ENCODE results near the gene AMPD3.

AMPD3 gene

GRCh38 chr11:10522921-10523320 lies 67.9 kb downstream of the AMPD3 start:
- H3K4me1 ChIP-seq (ENCODE audit: control insufficient read depth, insufficient read depth, low read length, poor library complexity, severe bottlenecking), result peaks cover 6% of the 10 kb centered on the region
- H3K4me3 ChIP-seq (ENCODE audit: extremely low read depth, insufficient read depth, low read length, poor library complexity, severe bottlenecking), result no peak overlapping the region
- H3K27ac ChIP-seq (ENCODE audit: low read depth, low read length, severe bottlenecking), result no peak overlapping the region
- WGBS, 2 experiments (ENCODE audit: insufficient coverage in 2 of 2), result 97 to 100% methylated on average over 2 of the region's 2 CpGs
- H3K9me3 ChIP-seq (ENCODE audit: control insufficient read depth, low read length), result no peaks in the 10 kb centered on the region
- H3K36me3 ChIP-seq (ENCODE audit: control insufficient read depth, insufficient read depth, low read length), result peaks cover 55% of the 10 kb centered on the region

DNA sequence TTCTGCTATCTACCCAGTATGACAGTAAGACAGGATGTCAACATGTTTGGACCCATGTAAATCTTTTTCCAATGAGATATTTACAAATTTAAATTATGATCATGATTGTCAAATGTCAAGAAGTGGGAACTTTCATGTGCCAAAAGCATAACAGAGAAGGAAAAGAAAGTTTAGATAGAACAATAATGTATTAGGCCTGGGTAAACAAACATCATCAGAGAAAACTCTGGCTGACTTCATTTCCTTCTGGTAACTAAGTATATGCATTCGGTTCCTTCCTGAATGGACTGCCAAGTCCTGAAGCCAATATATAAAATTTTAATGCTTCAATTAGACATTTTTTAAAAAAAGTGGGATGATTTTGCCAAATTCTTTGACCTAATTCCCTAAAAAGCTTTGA lies 69.4 kb downstream of the AMPD3 start:
- WGBS, 2 experiments (ENCODE audit: insufficient coverage in 2 of 2), result no CpG with 5 or more reads among the region's 1 CpG
- Histone ChIP-seq H3K4me1 (ENCODE audit: control insufficient read depth, insufficient read depth, low read length, poor library complexity, severe bottlenecking) (peaks cover 6% of the 10 kb centered on the region), H3K4me3 (ENCODE audit: extremely low read depth, insufficient read depth, low read length, poor library complexity, severe bottlenecking) (no peak overlapping the region), H3K9me3 (ENCODE audit: control insufficient read depth, low read length) (no peaks in the 10 kb centered on the region), H3K27ac (ENCODE audit: low read depth, low read length, severe bottlenecking) (no peak overlapping the region), H3K36me3 (ENCODE audit: control insufficient read depth, insufficient read depth, low read length) (peaks cover 58% of the 10 kb centered on the region)

GRCh38 chr11:10526974-10527918 lies 72.2 kb downstream of the AMPD3 start:
- Histone ChIP-seq H3K27ac (ENCODE audit: low read depth, low read length, severe bottlenecking) (no peak overlapping the region), H3K4me1 (ENCODE audit: control insufficient read depth, insufficient read depth, low read length, poor library complexity, severe bottlenecking) (peaks cover 11% of the 10 kb centered on the region), H3K4me3 (ENCODE audit: extremely low read depth, insufficient read depth, low read length, poor library complexity, severe bottlenecking) (no peak overlapping the region), H3K9me3 (ENCODE audit: control insufficient read depth, low read length) (no peaks in the 10 kb centered on the region), H3K36me3 (ENCODE audit: control insufficient read depth, insufficient read depth, low read length) (peaks cover 62% of the 10 kb centered on the region)
- 94% methylated on average over 5 to 6 of the region's 6 CpGs for WGBS, 2 experiments (ENCODE audit: insufficient coverage in 2 of 2)

DNA sequence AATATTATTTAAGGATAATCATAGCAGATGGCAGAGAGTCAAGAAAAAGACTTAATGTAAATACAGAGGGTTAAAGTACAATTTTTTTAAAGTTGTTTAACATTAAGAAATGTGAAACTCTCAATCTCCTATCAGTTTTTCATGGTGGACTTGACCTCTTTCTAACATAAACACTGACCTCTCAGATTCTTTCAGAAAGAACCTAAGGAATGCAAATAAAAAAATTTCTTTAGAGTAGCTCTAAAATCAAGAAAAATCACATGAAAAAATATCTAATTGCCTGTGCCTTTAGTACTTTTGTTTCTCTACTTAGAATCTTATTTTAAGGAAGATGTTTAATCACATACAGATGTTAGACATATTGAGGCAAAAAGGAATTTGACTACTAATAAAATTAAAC lies 73.1 kb downstream of the AMPD3 start:
- Histone ChIP-seq H3K27ac (ENCODE audit: low read depth, low read length, severe bottlenecking) (no peak overlapping the region), H3K4me1 (ENCODE audit: control insufficient read depth, insufficient read depth, low read length, poor library complexity, severe bottlenecking) (peaks cover 11% of the 10 kb centered on the region), H3K36me3 (ENCODE audit: control insufficient read depth, insufficient read depth, low read length) (peaks cover 64% of the 10 kb centered on the region), H3K9me3 (ENCODE audit: control insufficient read depth, low read length) (no peaks in the 10 kb centered on the region), H3K4me3 (ENCODE audit: extremely low read depth, insufficient read depth, low read length, poor library complexity, severe bottlenecking) (no peak overlapping the region)

- H3K4me1 ChIP-seq (ENCODE audit: control insufficient read depth, insufficient read depth, low read length, poor library complexity, severe bottlenecking), result peaks cover 11% of the 10 kb centered on the region
- peaks cover 55% of the 10 kb centered on the region for H3K36me3 ChIP-seq (ENCODE audit: control insufficient read depth, insufficient read depth, low read length)
- H3K4me3 ChIP-seq (ENCODE audit: extremely low read depth, insufficient read depth, low read length, poor library complexity, severe bottlenecking), result no peak overlapping the region
- no peak overlapping the region for H3K27ac ChIP-seq (ENCODE audit: low read depth, low read length, severe bottlenecking)
- no peaks in the 10 kb centered on the region for H3K9me3 ChIP-seq (ENCODE audit: control insufficient read depth, low read length)
- WGBS, 2 experiments (ENCODE audit: insufficient coverage in 2 of 2), result 96 to 100% methylated on average over 2 of the region's 2 CpGs
Measured at GRCh38 chr11:10529279-10529678, 74.2 kb downstream of the AMPD3 start.

GRCh38 chr11:10532526-10532925 lies 77.5 kb downstream of the AMPD3 start:
- Histone ChIP-seq H3K4me1 (ENCODE audit: control insufficient read depth, insufficient read depth, low read length, poor library complexity, severe bottlenecking) (peaks cover 5% of the 10 kb centered on the region), H3K36me3 (ENCODE audit: control insufficient read depth, insufficient read depth, low read length) (peaks cover 30% of the 10 kb centered on the region), H3K27ac (ENCODE audit: low read depth, low read length, severe bottlenecking) (no peak overlapping the region), H3K9me3 (ENCODE audit: control insufficient read depth, low read length) (no peaks in the 10 kb centered on the region), H3K4me3 (ENCODE audit: extremely low read depth, insufficient read depth, low read length, poor library complexity, severe bottlenecking) (no peak overlapping the region)
- WGBS, 2 experiments (ENCODE audit: insufficient coverage in 2 of 2), result 100% methylated on average over 1 of the region's 2 CpGs; no CpG with 5 or more reads in 1 of the 2 experiments

DNA sequence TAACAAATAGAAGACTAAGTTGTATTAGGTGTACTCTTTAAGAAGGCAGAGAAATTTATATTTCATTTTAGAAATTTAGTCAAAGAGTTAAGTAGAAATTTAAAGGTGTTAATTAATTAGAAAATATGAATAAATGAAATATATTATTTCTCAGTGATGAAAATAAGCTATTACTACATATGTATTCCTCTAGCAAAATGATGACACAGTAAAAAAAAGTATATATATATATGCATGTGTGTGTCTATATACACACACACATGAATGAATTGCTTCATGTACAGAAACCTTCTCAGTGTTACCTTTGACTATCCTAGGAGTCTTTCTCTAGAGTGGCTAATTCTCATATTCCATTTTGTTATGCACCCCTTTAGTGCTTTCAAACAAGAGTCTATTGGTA lies 78.3 kb downstream of the AMPD3 start:
- no peak overlapping the region for H3K27ac ChIP-seq (ENCODE audit: low read depth, low read length, severe bottlenecking)
- H3K9me3 ChIP-seq (ENCODE audit: control insufficient read depth, low read length), result no peaks in the 10 kb centered on the region
- peaks cover 27% of the 10 kb centered on the region for H3K36me3 ChIP-seq (ENCODE audit: control insufficient read depth, insufficient read depth, low read length)
- H3K4me3 ChIP-seq (ENCODE audit: extremely low read depth, insufficient read depth, low read length, poor library complexity, severe bottlenecking), result no peak overlapping the region
- peaks cover 4% of the 10 kb centered on the region for H3K4me1 ChIP-seq (ENCODE audit: control insufficient read depth, insufficient read depth, low read length, poor library complexity, severe bottlenecking)

- Histone ChIP-seq H3K36me3 (ENCODE audit: control insufficient read depth, insufficient read depth, low read length) (peaks cover 23% of the 10 kb centered on the region), H3K4me1 (ENCODE audit: control insufficient read depth, insufficient read depth, low read length, poor library complexity, severe bottlenecking) (peaks cover 4% of the 10 kb centered on the region), H3K4me3 (ENCODE audit: extremely low read depth, insufficient read depth, low read length, poor library complexity, severe bottlenecking) (no peak overlapping the region), H3K27ac (ENCODE audit: low read depth, low read length, severe bottlenecking) (no peak overlapping the region), H3K9me3 (ENCODE audit: control insufficient read depth, low read length) (no peaks in the 10 kb centered on the region)
- 86% methylated on average over 1 of the region's 2 CpGs; no CpG with 5 or more reads in 1 of the 2 experiments for WGBS, 2 experiments (ENCODE audit: insufficient coverage in 2 of 2)
Measured at GRCh38 chr11:10534316-10534715, 79.3 kb downstream of the AMPD3 start.

DNA sequence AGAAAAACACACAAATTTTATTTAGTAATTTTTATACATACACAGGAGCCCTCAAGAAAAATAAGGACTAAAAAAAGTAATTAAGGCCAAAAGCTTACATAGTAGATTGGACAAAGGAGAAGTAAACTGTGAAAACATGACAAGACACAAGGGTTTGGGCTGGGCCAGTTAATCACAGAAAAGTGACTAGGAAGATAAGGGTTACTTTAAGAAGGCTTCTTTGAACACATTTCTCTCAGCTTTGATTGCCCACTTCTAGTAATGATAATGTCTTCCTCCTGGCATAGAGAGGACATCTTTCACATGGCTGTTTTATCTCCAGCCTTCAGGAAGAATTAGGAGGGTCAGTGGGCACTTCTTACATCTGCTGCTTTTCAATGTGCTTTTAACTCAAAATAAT lies 82.5 kb downstream of the AMPD3 start:
- Histone ChIP-seq H3K9me3 (ENCODE audit: control insufficient read depth, low read length) (no peaks in the 10 kb centered on the region), H3K4me1 (ENCODE audit: control insufficient read depth, insufficient read depth, low read length, poor library complexity, severe bottlenecking) (no peaks in the 10 kb centered on the region), H3K27ac (ENCODE audit: low read depth, low read length, severe bottlenecking) (no peak overlapping the region), H3K36me3 (ENCODE audit: control insufficient read depth, insufficient read depth, low read length) (peaks cover 4% of the 10 kb centered on the region), H3K4me3 (ENCODE audit: extremely low read depth, insufficient read depth, low read length, poor library complexity, severe bottlenecking) (no peak overlapping the region)

GRCh38 chr11:10538924-10539323 lies 83.9 kb downstream of the AMPD3 start:
- Histone ChIP-seq H3K9me3 (ENCODE audit: control insufficient read depth, low read length) (no peaks in the 10 kb centered on the region), H3K27ac (ENCODE audit: low read depth, low read length, severe bottlenecking) (no peak overlapping the region), H3K4me3 (ENCODE audit: extremely low read depth, insufficient read depth, low read length, poor library complexity, severe bottlenecking) (no peak overlapping the region), H3K4me1 (ENCODE audit: control insufficient read depth, insufficient read depth, low read length, poor library complexity, severe bottlenecking) (no peaks in the 10 kb centered on the region), H3K36me3 (ENCODE audit: control insufficient read depth, insufficient read depth, low read length) (no peaks in the 10 kb centered on the region)
- WGBS, 2 experiments (ENCODE audit: insufficient coverage in 2 of 2), result no CpG with 5 or more reads among the region's 1 CpG

- H3K4me3 ChIP-seq (ENCODE audit: extremely low read depth, insufficient read depth, low read length, poor library complexity, severe bottlenecking), result no peak overlapping the region
Measured at GRCh38 chr11:10539339-10539738, 84.3 kb downstream of the AMPD3 start.

More at GRCh38 chr11:10539339-10539738, 84.3 kb downstream of the AMPD3 start:
- Histone ChIP-seq H3K36me3 (ENCODE audit: control insufficient read depth, insufficient read depth, low read length) (no peaks in the 10 kb centered on the region), H3K4me1 (ENCODE audit: control insufficient read depth, insufficient read depth, low read length, poor library complexity, severe bottlenecking) (no peaks in the 10 kb centered on the region), H3K27ac (ENCODE audit: low read depth, low read length, severe bottlenecking) (no peak overlapping the region), H3K9me3 (ENCODE audit: control insufficient read depth, low read length) (no peaks in the 10 kb centered on the region)

All from mesodermal cell (in vitro differentiated cells).